Effector memory CD8-positive, alpha-beta T cell (primary cell): ENCODE results near the gene CPE.
A peak's percentile ranks its signal among the peaks of the same experiment; 100 is the strongest.

Experiments used
- ATAC-seq: fragments of 150-1000 bp; cut with Tn5 transposase; replicated peaks from 2 replicates; pipeline ENCODE4 v1.10.0; 2021; ENCODE audit warnings: mild to moderate bottlenecking, moderate library complexity
- DNase-seq, 3 experiments: peaks; one replicate each; pipeline ENCODE4 v3.0.0; 2021
- H3K27ac Mint-ChIP-seq, 2 donors: one replicate each; pipeline ENCODE4 v1.8.0; 2022; ENCODE audit warnings: mild to moderate bottlenecking in 2 of 2, mixed read lengths in 2 of 2, moderate library complexity in 2 of 2
- H3K27me3 Mint-ChIP-seq, 2 donors: one replicate each; pipeline ENCODE4 v1.8.0; 2022; ENCODE audit warnings: mixed read lengths in 2 of 2
- H3K36me3 Mint-ChIP-seq: one replicate; pipeline ENCODE4 v1.8.0; 2022; ENCODE audit warnings: mild to moderate bottlenecking, moderate library complexity, mixed read lengths; ENCODE audit not compliant: insufficient read depth
- H3K4me1 Mint-ChIP-seq, 2 donors: one replicate each; pipeline ENCODE4 v1.8.0; 2022; ENCODE audit warnings: low read depth in 2 of 2, mixed read lengths in 2 of 2
- H3K4me3 Mint-ChIP-seq, 2 donors: one replicate each; pipeline ENCODE4 v1.8.0; 2022; ENCODE audit warnings: mild to moderate bottlenecking in 2 of 2, mixed read lengths in 2 of 2, moderate library complexity in 2 of 2
- H3K9me3 Mint-ChIP-seq, 2 donors: one replicate each; pipeline ENCODE4 v1.8.0; 2022; ENCODE audit warnings: mixed read lengths in 2 of 2

Gene CPE

DNA sequence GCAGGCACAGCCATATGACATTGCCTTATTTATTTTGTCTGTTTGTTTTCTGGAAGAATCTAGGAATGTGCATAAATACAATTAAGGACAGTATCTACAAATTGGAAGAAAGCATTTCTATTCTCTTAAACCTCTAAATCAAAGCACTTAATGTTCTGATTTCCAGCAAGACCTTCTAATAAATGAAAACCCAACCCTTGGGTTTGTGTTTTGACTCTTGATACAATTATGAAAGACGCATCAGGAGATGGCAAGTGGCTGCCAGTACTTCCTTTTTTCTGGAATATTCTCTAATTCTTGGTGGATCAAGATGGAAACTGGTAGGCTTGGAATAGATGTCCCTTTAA is 437 bp upstream of the CPE start:
- Mint-ChIP-seq H3K27me3 (peaks cover 67 to 75% of the 10 kb centered on the region in 2 donors), H3K4me3 (peak overlapping the region; percentile 53 to 57), H3K9me3 (no peaks in the 10 kb centered on the region), H3K27ac (no peak overlapping the region), H3K4me1 (peaks cover 0 to 2% of the 10 kb centered on the region in 2 donors), H3K36me3 (no peaks in the 10 kb centered on the region)
- DNase-seq, result no peak
- no peak for ATAC-seq

GRCh38 chr4:165379678-165380064 is 863 bp downstream of the CPE start:
- H3K9me3 Mint-ChIP-seq, result no peaks in the 10 kb centered on the region
- peak overlapping the region in 1 of 2 donors; percentile 19 for H3K4me3 Mint-ChIP-seq
- H3K27ac Mint-ChIP-seq, result no peak overlapping the region
- H3K27me3 Mint-ChIP-seq, result peaks cover 55 to 76% of the 10 kb centered on the region in 2 donors
- no peak for ATAC-seq
- no peak for DNase-seq
- peaks cover 0 to 2% of the 10 kb centered on the region in 2 donors for H3K4me1 Mint-ChIP-seq
- H3K36me3 Mint-ChIP-seq, result no peaks in the 10 kb centered on the region

DNA sequence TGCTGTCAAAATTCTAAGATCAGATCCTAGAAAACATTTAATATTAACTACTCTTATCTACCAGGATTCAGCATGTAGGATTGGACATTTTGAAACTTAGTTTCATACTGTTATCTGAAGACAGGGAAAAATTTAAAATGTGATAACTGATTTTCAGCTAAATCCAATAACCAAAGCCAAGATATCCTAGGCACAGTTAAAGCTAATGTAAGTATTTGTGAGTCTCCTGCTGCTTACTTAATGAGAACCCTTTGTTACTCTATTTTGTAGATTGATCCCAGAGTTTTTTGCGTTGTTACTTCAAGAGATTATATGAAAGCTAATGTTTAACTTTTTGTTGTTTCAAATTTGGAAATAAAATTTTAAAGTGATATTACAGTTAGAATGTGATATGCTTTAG is 2.0 kb downstream of the CPE start:
- Mint-ChIP-seq H3K36me3 (no peaks in the 10 kb centered on the region), H3K27ac (no peak overlapping the region), H3K4me3 (no peak overlapping the region), H3K9me3 (no peaks in the 10 kb centered on the region), H3K4me1 (peaks cover 0 to 2% of the 10 kb centered on the region in 2 donors), H3K27me3 (peaks cover 44 to 71% of the 10 kb centered on the region in 2 donors)
- DNase-seq (no peak), ATAC-seq (no peak)

DNA sequence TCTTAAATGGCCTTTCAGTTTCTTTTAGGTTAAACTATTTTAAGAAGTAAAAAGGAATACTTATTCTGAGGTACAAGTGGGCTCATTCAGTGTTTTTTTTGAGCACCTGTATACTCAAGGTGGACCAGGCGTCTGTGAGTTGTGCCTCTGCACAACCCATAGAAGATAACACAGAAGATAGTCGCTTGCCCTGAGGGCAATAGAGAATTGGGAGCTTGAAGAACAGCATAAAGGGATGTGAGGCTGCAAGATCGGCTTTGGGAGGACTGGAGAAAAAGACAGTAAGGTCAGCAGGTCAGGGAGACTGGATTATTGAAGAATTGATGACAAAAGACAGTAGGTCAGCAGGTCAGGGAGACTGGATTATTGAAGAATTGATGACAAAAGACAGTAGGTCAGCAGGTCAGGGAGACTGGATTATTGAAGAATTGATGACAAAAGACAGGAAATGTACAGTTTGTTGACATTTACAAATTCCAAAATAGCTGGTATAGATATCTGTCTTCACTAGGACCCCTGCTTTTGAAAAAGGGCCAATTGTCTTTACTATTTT is 3.1 kb downstream of the CPE start:
- H3K4me1 Mint-ChIP-seq, result peaks cover 0 to 2% of the 10 kb centered on the region in 2 donors
- no peak for DNase-seq
- H3K36me3 Mint-ChIP-seq, result no peaks in the 10 kb centered on the region
- no peak overlapping the region for H3K4me3 Mint-ChIP-seq
- H3K9me3 Mint-ChIP-seq, result no peaks in the 10 kb centered on the region
- ATAC-seq, result no peak
- H3K27me3 Mint-ChIP-seq, result peaks cover 45 to 74% of the 10 kb centered on the region in 2 donors
- no peak overlapping the region for H3K27ac Mint-ChIP-seq

DNA sequence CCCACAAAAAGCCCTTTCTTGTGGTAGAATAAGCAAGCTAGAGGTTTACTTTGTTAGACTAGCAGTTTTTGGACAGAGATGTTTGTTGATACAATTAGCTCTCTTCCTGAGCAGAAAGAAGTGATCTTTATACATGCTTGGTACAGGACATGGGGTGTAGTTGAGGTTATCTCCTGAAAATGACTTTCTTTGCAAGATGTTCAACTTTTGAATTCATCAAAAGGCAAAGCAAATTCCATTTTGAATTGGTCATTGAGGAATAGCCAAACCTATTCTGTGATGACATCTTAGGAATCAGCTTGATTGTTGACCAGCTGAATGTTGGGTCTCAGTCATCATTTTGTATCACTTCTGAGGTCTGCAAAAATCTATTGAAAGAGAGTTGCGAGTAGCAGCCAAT is 3.8 kb downstream of the CPE start:
- no peak overlapping the region for H3K27ac Mint-ChIP-seq
- H3K4me3 Mint-ChIP-seq, result no peak overlapping the region
- no peaks in the 10 kb centered on the region for H3K9me3 Mint-ChIP-seq
- peaks cover 0 to 2% of the 10 kb centered on the region in 2 donors for H3K4me1 Mint-ChIP-seq
- no peak for ATAC-seq
- H3K36me3 Mint-ChIP-seq, result no peaks in the 10 kb centered on the region
- no peak for DNase-seq
- peaks cover 52 to 76% of the 10 kb centered on the region in 2 donors for H3K27me3 Mint-ChIP-seq

DNA sequence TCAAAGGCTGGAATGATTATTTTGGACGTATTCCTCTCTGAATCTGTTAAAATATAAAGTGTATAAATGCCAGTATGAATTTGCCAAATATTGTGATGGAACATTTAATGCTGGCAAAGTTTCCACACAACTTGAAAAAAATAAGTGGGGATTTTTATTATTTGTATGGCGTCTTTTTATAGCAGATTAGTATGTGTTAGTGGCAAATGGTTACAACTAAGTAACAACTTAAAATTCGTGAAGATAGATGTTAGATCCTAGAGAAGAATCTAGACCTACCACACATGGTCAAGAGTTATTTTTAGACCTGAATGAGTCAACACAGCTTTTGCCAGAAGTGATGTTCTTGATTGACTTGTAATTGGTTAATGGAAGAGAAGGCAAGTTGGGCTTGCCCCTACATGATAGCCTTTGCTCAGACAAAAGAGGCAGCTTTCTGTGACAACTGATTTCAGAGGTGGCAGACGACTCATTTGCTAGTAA is 4.8 kb downstream of the CPE start:
- no peaks in the 10 kb centered on the region for H3K36me3 Mint-ChIP-seq
- no peak overlapping the region for H3K4me3 Mint-ChIP-seq
- ATAC-seq (no peak), DNase-seq (no peak)
- H3K4me1 Mint-ChIP-seq, result peaks cover 0 to 2% of the 10 kb centered on the region in 2 donors
- H3K27me3 Mint-ChIP-seq, result peaks cover 55 to 76% of the 10 kb centered on the region in 2 donors
- H3K9me3 Mint-ChIP-seq, result no peaks in the 10 kb centered on the region
- H3K27ac Mint-ChIP-seq, result no peak overlapping the region

GRCh38 chr4:165384186-165384585 is 5.4 kb downstream of the CPE start:
- no peak for ATAC-seq
- Mint-ChIP-seq H3K27ac (no peak overlapping the region), H3K9me3 (no peaks in the 10 kb centered on the region), H3K4me3 (no peak overlapping the region), H3K27me3 (peaks cover 52 to 76% of the 10 kb centered on the region in 2 donors), H3K36me3 (no peaks in the 10 kb centered on the region), H3K4me1 (no peaks in the 10 kb centered on the region)
- DNase-seq, result no peak

- peaks cover 47 to 75% of the 10 kb centered on the region in 2 donors for H3K27me3 Mint-ChIP-seq
- no peaks in the 10 kb centered on the region for H3K9me3 Mint-ChIP-seq
- no peak overlapping the region for H3K4me3 Mint-ChIP-seq
- no peak overlapping the region for H3K27ac Mint-ChIP-seq
- H3K36me3 Mint-ChIP-seq, result no peaks in the 10 kb centered on the region
- DNase-seq (no peak), ATAC-seq (no peak)
- H3K4me1 Mint-ChIP-seq, result no peaks in the 10 kb centered on the region
Measured at GRCh38 chr4:165384598-165384997, 5.8 kb downstream of the CPE start.

DNA sequence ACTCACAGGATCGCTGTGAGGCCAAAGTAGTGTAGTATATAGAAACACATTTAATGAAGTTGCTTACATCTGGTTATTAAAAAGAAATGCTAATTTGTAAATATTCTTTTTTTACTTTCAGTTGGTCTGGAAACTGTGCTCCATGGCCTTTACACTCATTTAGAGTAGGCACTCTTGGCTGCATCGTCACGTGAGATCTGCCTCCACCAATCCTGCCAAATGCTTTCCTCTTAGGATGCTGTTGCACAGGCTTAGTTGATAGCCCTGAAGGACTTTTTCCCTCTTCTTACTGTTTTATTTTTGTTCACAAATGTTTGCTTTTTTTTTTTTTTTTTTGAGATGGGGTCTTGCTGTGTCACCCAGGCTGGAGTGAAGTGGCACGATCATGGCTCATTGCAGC is 6.3 kb downstream of the CPE start:
- H3K9me3 Mint-ChIP-seq, result no peaks in the 10 kb centered on the region
- no peak overlapping the region for H3K27ac Mint-ChIP-seq
- H3K4me1 Mint-ChIP-seq, result no peaks in the 10 kb centered on the region
- DNase-seq (no peak), ATAC-seq (no peak)
- no peak overlapping the region for H3K4me3 Mint-ChIP-seq
- no peaks in the 10 kb centered on the region for H3K36me3 Mint-ChIP-seq
- peaks cover 47 to 70% of the 10 kb centered on the region in 2 donors for H3K27me3 Mint-ChIP-seq

DNA sequence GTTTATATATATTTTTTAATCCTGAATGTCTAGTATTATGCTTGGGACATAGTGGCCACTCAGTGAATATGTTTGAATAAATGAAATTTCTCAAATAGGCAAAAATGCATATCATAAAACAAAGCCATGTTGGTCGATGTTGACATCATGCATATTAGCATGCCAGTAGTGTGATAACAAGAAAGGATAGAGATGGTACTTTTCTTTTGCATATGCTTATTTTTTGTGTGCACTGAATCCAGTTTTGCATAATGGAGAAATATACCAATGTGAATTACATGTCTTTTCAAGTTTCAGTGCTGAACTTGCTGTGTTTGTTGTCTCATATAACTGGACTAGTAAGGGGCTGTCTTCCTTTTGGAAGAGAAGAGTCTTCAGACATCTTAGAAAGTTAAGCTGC is 7.5 kb downstream of the CPE start:
- no peak overlapping the region for H3K4me3 Mint-ChIP-seq
- no peaks in the 10 kb centered on the region for H3K36me3 Mint-ChIP-seq
- no peaks in the 10 kb centered on the region for H3K4me1 Mint-ChIP-seq
- H3K27me3 Mint-ChIP-seq, result peaks cover 50 to 64% of the 10 kb centered on the region in 2 donors
- ATAC-seq (no peak), DNase-seq (no peak)
- H3K9me3 Mint-ChIP-seq, result no peaks in the 10 kb centered on the region
- H3K27ac Mint-ChIP-seq, result no peak overlapping the region

- DNase-seq (no peak), ATAC-seq (no peak)
- H3K4me3 Mint-ChIP-seq, result no peak overlapping the region
- H3K36me3 Mint-ChIP-seq, result no peaks in the 10 kb centered on the region
- no peaks in the 10 kb centered on the region for H3K9me3 Mint-ChIP-seq
- H3K4me1 Mint-ChIP-seq, result no peaks in the 10 kb centered on the region
- peaks cover 44 to 47% of the 10 kb centered on the region in 2 donors for H3K27me3 Mint-ChIP-seq
- no peak overlapping the region for H3K27ac Mint-ChIP-seq
Measured at GRCh38 chr4:165388756-165389155, 9.9 kb downstream of the CPE start.

DNA sequence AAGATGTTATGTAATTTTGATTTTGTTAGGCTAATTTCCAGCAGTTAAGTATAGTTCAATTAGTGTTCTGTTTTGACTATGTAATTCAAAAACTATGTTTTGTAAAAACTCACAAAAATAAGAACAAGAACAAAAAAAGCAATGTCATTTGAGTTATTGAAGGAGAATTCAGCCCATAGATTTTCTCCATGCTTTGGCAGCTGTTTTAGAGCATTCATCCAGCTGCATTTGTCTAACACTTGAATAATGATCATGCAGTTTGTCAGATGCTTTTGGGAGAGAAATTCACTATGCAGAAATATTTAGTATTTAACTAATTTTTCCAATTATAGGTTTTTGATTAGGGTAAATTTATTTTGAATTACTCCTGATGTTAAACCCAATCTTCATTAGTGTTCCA is 14.2 kb downstream of the CPE start:
- no peak for DNase-seq
- Mint-ChIP-seq H3K36me3 (no peaks in the 10 kb centered on the region), H3K27ac (no peak overlapping the region), H3K27me3 (peaks cover 22 to 28% of the 10 kb centered on the region in 2 donors), H3K4me1 (no peaks in the 10 kb centered on the region), H3K9me3 (no peaks in the 10 kb centered on the region), H3K4me3 (no peak overlapping the region)
- no peak for ATAC-seq

DNA sequence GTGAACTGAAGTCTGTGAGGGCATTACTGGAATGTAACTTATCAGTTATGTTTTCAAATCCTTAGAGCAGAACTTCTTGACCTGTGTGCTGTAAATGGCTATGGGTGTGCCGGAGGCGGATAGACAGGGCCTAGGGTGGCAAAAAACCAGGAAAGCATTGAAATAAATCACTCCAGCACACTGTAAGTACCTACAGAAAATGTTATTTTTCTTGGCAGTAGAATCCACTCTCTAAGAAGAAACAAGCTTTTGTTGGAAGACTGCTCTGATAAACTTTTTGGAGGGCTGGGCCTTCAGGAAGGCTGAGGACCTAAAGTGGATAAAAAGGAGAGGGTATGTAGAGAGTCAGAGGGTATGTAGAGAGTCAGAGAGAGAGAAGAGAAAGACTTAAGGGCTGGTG is 14.9 kb downstream of the CPE start:
- Mint-ChIP-seq H3K4me1 (no peaks in the 10 kb centered on the region), H3K9me3 (no peaks in the 10 kb centered on the region), H3K36me3 (no peaks in the 10 kb centered on the region), H3K4me3 (no peak overlapping the region), H3K27me3 (peaks cover 15 to 21% of the 10 kb centered on the region in 2 donors), H3K27ac (no peak overlapping the region)
- no peak for ATAC-seq
- no peak for DNase-seq

DNA sequence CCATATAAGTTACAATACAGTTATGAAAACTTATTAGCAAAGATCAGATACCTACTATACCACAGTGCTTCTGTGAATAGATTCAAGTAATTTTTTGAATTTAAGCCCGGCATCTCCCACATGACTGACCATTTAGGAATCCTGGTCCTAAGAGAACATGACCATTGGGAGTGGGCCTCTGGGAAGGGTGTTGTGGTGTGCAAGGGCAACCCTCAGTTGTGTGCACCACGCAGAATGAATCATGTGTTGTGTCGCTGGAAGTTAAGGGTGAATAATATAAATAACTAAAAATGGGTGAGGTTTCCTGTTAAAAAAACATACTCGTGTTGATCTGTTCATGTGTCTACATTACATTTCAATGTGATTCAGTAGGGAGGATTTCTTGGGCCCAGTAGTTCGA is 15.5 kb downstream of the CPE start:
- H3K9me3 Mint-ChIP-seq, result no peaks in the 10 kb centered on the region
- no peak for DNase-seq
- H3K27ac Mint-ChIP-seq, result no peak overlapping the region
- H3K27me3 Mint-ChIP-seq, result peaks cover 12 to 19% of the 10 kb centered on the region in 2 donors
- no peak for ATAC-seq
- no peaks in the 10 kb centered on the region for H3K36me3 Mint-ChIP-seq
- no peaks in the 10 kb centered on the region for H3K4me1 Mint-ChIP-seq
- H3K4me3 Mint-ChIP-seq, result no peak overlapping the region

DNA sequence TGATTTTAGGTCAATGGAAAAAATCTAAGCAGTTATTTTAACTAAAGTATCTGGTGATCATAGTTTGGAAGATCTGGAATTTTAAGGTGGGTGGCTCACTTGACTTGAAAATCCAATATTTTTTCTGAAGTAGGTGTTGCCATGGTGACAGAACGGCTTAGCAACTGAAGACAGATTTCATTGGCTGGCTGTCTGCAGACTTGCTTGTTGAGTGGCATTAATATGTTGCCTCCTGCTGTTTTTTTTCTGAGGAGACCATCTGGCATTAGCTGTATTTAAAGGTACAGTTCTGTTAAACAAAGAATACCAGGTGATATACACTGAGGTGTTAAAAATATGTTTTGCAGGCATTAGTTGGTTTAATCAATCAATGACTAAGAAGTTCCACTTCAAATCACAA is 19.8 kb downstream of the CPE start:
- Mint-ChIP-seq H3K9me3 (no peaks in the 10 kb centered on the region), H3K27ac (no peak overlapping the region), H3K27me3 (peaks cover 0 to 6% of the 10 kb centered on the region in 2 donors), H3K4me1 (no peaks in the 10 kb centered on the region), H3K4me3 (no peak overlapping the region), H3K36me3 (no peaks in the 10 kb centered on the region)
- ATAC-seq (no peak), DNase-seq (no peak)
